NB4 (cell line): ENCODE measurements around the gene MTARC2.

Experiments
- CTCF ChIP-seq: IDR thresholded peaks from one replicate; pipeline ENCODE4 v1.5.1; 2012; ENCODE audit warnings: low read depth, low read length
- MAX ChIP-seq: IDR thresholded peaks from 2 replicates; pipeline ENCODE4 v1.6.1; 2011; ENCODE audit warnings: low read depth, low read length
- POLR2A ChIP-seq: IDR thresholded peaks from 2 replicates; pipeline ENCODE4 v1.6.1; 2011; ENCODE audit warnings: mild to moderate bottlenecking; ENCODE audit not compliant: insufficient read length; ENCODE audit errors: extremely low read depth

DNA sequence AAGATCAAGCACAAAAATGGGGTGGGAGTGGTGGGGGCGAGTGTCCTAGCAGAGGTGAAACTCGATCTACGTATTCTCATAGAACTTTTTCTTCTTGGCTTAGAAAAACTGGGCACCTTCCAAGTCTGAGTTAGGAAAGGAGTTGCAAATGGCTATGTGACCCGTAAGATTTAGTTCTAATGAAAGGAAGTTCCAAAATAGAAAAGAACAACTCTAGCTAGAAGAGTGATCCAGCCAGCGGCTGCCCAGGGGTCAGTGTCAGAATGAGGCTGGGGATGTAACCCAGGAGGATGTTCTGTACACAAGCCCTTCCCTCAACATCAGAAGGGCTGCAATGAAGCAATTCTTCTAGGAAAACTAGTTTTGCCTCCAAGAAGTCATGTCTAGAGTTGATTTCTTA, 43.8 kb downstream of the MTARC2 start:
- TF ChIP-seq POLR2A (no peak), MAX (no peak), CTCF (no peak)
